Mesothelial cell of epicardium (in vitro differentiated cells): ENCODE measurements around the gene TSPAN12. TPM values are rescaled to one million over a fixed set of nuclear protein-coding genes. Genes with fewer than 3 reads are reported as not detected.

Experiments used
- DNase-seq, 2 experiments: peaks; one replicate each; pipeline ENCODE4 v3.0.0; 2021; ENCODE audit warnings: low spot score in 2 of 2; ENCODE audit not compliant: unreplicated experiment in 2 of 2
- H3K27ac Mint-ChIP-seq: 2 replicates; pipeline ENCODE4 v1.8.0; 2021; ENCODE audit warnings: mixed read lengths
- H3K27me3 Mint-ChIP-seq: 2 replicates; pipeline ENCODE4 v1.8.0; 2021; ENCODE audit warnings: low read depth, mixed read lengths
- H3K36me3 Mint-ChIP-seq: 2 replicates; pipeline ENCODE4 v1.8.0; 2021; ENCODE audit warnings: mixed read lengths
- H3K4me1 Mint-ChIP-seq: 2 replicates; pipeline ENCODE4 v1.8.0; 2021; ENCODE audit warnings: mixed read lengths
- H3K4me3 Mint-ChIP-seq: 2 replicates; pipeline ENCODE4 v1.8.0; 2021; ENCODE audit warnings: mild to moderate bottlenecking, moderate library complexity, mixed read lengths
- H3K9me3 Mint-ChIP-seq: 2 replicates; pipeline ENCODE4 v1.8.0; 2021; ENCODE audit warnings: mixed read lengths
- CTCF ChIP-seq: fragments of 200-600 bp; sonication (generic); IDR thresholded peaks from one replicate; pipeline ENCODE4 v1.5.0; 2021; ENCODE audit warnings: antibody characterized with exemption; ENCODE audit not compliant: unreplicated experiment
- total RNA-seq: library from RNA; stranded (reverse); gene quantifications from 3 replicates; pipeline ENCODE4 v1.2.1, GENCODE V29; 2021

TSPAN12 gene
- total RNA-seq, 1 donor from 2014 or later: 7.3 TPM

- H3K27me3 Mint-ChIP-seq: no peaks in the 10 kb centered on the region
- H3K36me3 Mint-ChIP-seq: no peaks in the 10 kb centered on the region
- no peak for TF ChIP-seq CTCF
- H3K27ac Mint-ChIP-seq: no peak overlapping the region
- H3K9me3 Mint-ChIP-seq: no peaks in the 10 kb centered on the region
- no peak overlapping the region for H3K4me3 Mint-ChIP-seq
- peaks cover 33% of the 10 kb centered on the region for H3K4me1 Mint-ChIP-seq
- DNase-seq: no peak
These were observed 16.8 kb upstream of the TSPAN12 start for GRCh38 chr7:120874722-120875121.

- no peaks in the 10 kb centered on the region for H3K9me3 Mint-ChIP-seq
- DNase-seq: no peak
These were observed 16.1 kb upstream of the TSPAN12 start for GRCh38 chr7:120874016-120874415.

GRCh38 chr7:120873401-120873800 is 15.5 kb upstream of the TSPAN12 start:
- TF ChIP-seq CTCF: no peak
- H3K9me3 Mint-ChIP-seq: no peaks in the 10 kb centered on the region
- H3K27ac Mint-ChIP-seq: no peak overlapping the region
- no peak overlapping the region for H3K4me3 Mint-ChIP-seq
- no peak for DNase-seq
- no peaks in the 10 kb centered on the region for H3K27me3 Mint-ChIP-seq
- H3K4me1 Mint-ChIP-seq: peaks cover 31% of the 10 kb centered on the region
- no peaks in the 10 kb centered on the region for H3K36me3 Mint-ChIP-seq

More at GRCh38 chr7:120874016-120874415, 16.1 kb upstream of the TSPAN12 start:
- peaks cover 33% of the 10 kb centered on the region for H3K4me1 Mint-ChIP-seq
- H3K27ac Mint-ChIP-seq: no peak overlapping the region
- no peaks in the 10 kb centered on the region for H3K27me3 Mint-ChIP-seq
- no peak overlapping the region for H3K4me3 Mint-ChIP-seq
- H3K36me3 Mint-ChIP-seq: no peaks in the 10 kb centered on the region
- TF ChIP-seq CTCF: no peak

GRCh38 chr7:120869700-120870099 is 11.8 kb upstream of the TSPAN12 start:
- Mint-ChIP-seq H3K27ac (no peak overlapping the region), H3K4me3 (no peak overlapping the region), H3K27me3 (no peaks in the 10 kb centered on the region), H3K36me3 (no peaks in the 10 kb centered on the region), H3K9me3 (no peaks in the 10 kb centered on the region), H3K4me1 (peaks cover 15% of the 10 kb centered on the region)
- DNase-seq: no peak
- no peak for TF ChIP-seq CTCF

GRCh38 chr7:120867932-120868331 is 10.0 kb upstream of the TSPAN12 start:
- H3K9me3 Mint-ChIP-seq: no peaks in the 10 kb centered on the region
- no peaks in the 10 kb centered on the region for H3K36me3 Mint-ChIP-seq
- no peak overlapping the region for H3K27ac Mint-ChIP-seq
- H3K4me3 Mint-ChIP-seq: no peak overlapping the region
- no peak for TF ChIP-seq CTCF
- H3K27me3 Mint-ChIP-seq: no peaks in the 10 kb centered on the region
- H3K4me1 Mint-ChIP-seq: peaks cover 16% of the 10 kb centered on the region
- no peak for DNase-seq

GRCh38 chr7:120865191-120865981 is 7.4 kb upstream of the TSPAN12 start:
- TF ChIP-seq CTCF: no peak
- H3K36me3 Mint-ChIP-seq: no peaks in the 10 kb centered on the region

More at GRCh38 chr7:120865191-120865981, 7.4 kb upstream of the TSPAN12 start:
- H3K27ac Mint-ChIP-seq: peak overlapping the region; percentile 38
- H3K9me3 Mint-ChIP-seq: no peaks in the 10 kb centered on the region
- peaks cover 11% of the 10 kb centered on the region for H3K4me1 Mint-ChIP-seq
- H3K27me3 Mint-ChIP-seq: no peaks in the 10 kb centered on the region
- DNase-seq: no peak
- no peak overlapping the region for H3K4me3 Mint-ChIP-seq
